Measurements from ENCODE around the gene LMO7.

LMO7 gene

GRCh38 chr13:75770164-75770563, 134.0 kb downstream of the LMO7 start:
- TF ChIP-seq, protein P1, sequence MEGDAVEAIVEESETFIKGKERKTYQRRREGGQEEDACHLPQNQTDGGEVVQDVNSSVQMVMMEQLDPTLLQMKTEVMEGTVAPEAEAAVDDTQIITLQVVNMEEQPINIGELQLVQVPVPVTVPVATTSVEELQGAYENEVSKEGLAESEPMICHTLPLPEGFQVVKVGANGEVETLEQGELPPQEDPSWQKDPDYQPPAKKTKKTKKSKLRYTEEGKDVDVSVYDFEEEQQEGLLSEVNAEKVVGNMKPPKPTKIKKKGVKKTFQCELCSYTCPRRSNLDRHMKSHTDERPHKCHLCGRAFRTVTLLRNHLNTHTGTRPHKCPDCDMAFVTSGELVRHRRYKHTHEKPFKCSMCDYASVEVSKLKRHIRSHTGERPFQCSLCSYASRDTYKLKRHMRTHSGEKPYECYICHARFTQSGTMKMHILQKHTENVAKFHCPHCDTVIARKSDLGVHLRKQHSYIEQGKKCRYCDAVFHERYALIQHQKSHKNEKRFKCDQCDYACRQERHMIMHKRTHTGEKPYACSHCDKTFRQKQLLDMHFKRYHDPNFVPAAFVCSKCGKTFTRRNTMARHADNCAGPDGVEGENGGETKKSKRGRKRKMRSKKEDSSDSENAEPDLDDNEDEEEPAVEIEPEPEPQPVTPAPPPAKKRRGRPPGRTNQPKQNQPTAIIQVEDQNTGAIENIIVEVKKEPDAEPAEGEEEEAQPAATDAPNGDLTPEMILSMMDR (IDR thresholded peaks at IDR 0.05), result no peak

DNA sequence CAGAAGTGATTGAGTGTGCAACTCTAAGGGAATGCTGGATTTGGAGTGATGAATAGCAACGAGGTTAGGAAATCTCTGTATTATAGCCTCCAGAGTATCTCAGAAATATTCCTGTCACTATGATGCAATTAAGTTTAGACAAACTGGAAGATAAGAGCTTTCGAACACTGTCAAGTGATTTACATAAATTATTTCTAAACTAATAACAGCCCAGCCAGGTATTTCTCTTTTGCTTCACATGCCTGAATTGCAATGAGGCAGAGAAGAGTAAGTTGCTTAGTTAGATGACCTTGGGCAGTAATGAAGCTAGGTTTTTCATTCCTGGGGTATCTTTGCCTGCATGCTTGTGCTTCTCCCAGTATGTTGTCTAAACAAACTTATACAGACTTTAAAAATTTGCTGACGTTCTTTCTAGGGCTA, 134.5 kb downstream of the LMO7 start:
- TF ChIP-seq, protein P1 (IDR thresholded peaks at IDR 0.05), result no peak

DNA sequence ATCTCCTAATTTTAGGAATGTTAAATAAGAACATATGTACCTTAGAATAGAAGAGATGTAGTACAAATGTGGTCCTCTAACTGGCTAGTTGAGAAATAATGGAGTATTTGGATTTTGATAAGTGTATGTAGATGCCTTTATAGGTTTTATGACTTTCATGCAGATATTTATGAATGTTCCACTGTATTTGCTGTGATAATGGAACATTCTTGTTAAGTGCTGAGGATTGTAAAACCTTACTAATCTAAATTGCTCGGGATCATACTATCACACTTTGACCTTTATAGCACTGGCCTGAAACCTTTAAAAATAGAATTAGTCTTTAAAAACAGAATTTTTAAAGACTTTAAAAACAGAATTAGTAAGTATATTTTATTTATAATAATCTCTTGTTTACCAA, 135.1 kb downstream of the LMO7 start:
- TF ChIP-seq, protein P1 (IDR thresholded peaks at IDR 0.05), result no peak

- TF ChIP-seq, protein P1 (IDR thresholded peaks at IDR 0.05), result no peak
These were observed 135.7 kb downstream of the LMO7 start for GRCh38 chr13:75771818-75772217.

DNA sequence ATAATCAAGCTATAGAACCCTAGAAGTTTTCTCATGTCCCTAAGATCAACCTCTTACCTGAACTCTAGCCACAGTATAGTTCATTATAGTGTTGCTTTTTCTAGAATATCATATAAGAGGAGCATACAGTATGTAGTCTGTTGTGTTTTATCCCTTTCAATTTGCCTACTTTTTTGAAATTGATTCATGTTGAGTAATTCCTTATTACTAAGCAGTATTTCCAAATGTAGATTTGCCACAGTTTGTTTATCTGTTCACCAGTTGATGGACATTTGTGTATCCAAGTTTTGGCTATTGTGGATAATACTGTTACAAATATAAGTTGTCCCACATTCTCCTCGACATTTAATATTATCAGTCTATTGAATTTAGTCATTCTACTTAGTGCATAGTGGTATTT, 138.0 kb downstream of the LMO7 start:
- TF ChIP-seq, protein P1 (IDR thresholded peaks at IDR 0.05), result no peak

DNA sequence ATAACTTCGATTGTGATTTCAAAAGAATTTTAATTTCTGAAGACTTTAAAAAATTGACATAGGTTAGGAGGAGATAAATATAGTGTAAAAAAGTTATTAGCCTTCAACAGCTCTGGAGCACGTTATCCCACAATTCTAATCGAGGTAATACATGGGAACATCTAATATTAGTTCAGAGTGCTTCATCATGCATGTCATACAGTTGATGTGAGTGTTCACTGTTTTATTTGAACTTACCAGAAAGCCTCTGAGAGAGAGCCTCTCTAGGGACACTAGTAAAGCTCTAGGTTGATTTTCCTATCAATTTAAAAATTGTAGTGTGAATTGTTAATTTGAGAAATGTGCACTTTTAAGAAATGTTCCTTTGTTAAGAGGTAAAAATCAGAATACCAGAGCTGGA, 140.4 kb downstream of the LMO7 start:
- TF ChIP-seq, protein P1 (IDR thresholded peaks at IDR 0.05), result no peak

DNA sequence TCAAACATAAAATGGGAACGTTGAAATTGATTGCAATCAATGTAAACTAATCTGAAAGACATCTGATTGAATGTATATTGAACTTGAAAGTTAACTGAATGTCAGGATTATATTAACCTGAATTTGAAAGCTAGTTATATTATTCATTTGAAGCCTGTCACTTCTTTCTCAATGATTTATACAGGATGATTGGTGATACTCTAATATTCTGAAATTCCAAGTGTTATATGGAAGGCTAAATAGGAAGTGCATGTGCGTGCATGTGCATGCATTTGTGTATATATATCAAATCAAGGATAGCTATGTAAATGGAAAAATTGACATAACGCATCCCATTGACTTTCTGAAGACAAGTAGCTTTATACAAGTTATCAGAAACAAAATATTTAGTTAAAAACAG, 143.3 kb downstream of the LMO7 start:
- TF ChIP-seq, protein P1 (IDR thresholded peaks at IDR 0.05), result no peak

DNA sequence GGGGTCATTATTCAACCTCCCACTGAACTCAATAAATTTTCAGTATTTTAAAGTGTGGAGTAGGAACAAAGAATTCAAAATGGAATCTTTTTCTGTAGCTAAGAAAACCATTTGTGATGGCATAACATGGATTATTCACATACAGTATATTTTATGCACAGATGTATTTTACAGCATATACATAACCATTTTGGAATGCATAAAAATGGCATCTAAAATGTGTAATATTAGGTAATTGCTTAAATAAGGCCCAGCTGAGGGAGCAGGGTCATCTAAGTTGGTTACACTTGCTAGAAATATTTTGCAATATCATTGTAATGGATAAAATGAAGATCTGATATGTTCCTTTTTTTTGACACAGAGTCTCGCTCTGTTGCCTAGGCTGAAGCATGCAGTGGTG, 146.9 kb downstream of the LMO7 start:
- TF ChIP-seq, protein P1 (IDR thresholded peaks at IDR 0.05), result no peak
